GM12878 (cell line): ENCODE data around the gene ATP4B. TPM values are rescaled to one million over a fixed set of nuclear protein-coding genes. Genes with fewer than 3 reads are reported as not detected.

Experiments
- ATAC-seq: fragments of 200-7000 bp; cut with Tn5 transposase; 3 replicates; pipeline ENCODE4 v1.9.1; 2020; ENCODE audit warnings: mild to moderate bottlenecking, moderate library complexity
- BruUV-seq: library from RNA; stranded (reverse); fragments of 400-500 nt; replicated peaks from 2 replicates; lab custom pipeline; 2021; lab: Mats Ljungman, UMichigan
- CTCF ChIA-PET: fragments of 300-600 bp; sonication (Branson Sonifier 250); formaldehyde crosslinking; extraction: SDS; loops from one replicate; lab custom pipeline; 2021; ENCODE audit warnings: inconsistent platforms; lab: Yijun Ruan, JAX
- POLR2A ChIA-PET: fragments of 350-600 bp; formaldehyde crosslinking; extraction: SDS; loops from one replicate; lab custom pipeline; 2021; ENCODE audit warnings: inconsistent platforms; lab: Charles Lee
- RAD21 ChIA-PET: fragments of 300-600 bp; sonication (Branson Sonifier 250); formaldehyde crosslinking; loops from one replicate; lab custom pipeline; 2023; ENCODE audit warnings: antibody characterized with exemption; ENCODE audit not compliant: unreplicated experiment; lab: Charles Lee
- SMC1A ChIA-PET: fragments of 300-600 bp; sonication (Branson Sonifier 250); formaldehyde crosslinking; loops from one replicate; lab custom pipeline; 2023; ENCODE audit not compliant: unreplicated experiment, uncharacterized antibody; lab: Charles Lee
- DNase-seq: peaks from one replicate; pipeline ENCODE4 v3.0.0-alpha.2; 2011; ENCODE audit warnings: low read depth, low spot score
- FAIRE-seq: peaks from 3 replicates; lab custom pipeline; 2011; peaks lifted over from hg19 to GRCh38; lab: Jason Lieb, UNC
- H2AFZ ChIP-seq: 2 replicates; pipeline ENCODE4 v1.6.0; 2011; ENCODE audit warnings: low read depth, low read length, control low read depth; ENCODE audit not compliant: control insufficient read depth
- H3K27ac ChIP-seq: 2 replicates; pipeline ENCODE4 v1.5.1; 2011; ENCODE audit warnings: control low read depth; ENCODE audit not compliant: control insufficient read depth, insufficient read depth
- H3K27me3 ChIP-seq, 2 experiments: replicated peaks in 1 of 2; 2 replicates each; pipeline versions ENCODE4 v1.6.0 to v1.6.1; 2011; ENCODE audit warnings: low read length in 1 of 2; ENCODE audit not compliant: control insufficient read depth in 2 of 2, insufficient read depth in 2 of 2
- H3K36me3 ChIP-seq, 2 experiments: 2 replicates each; pipeline ENCODE4 v1.5.1; 2011; ENCODE audit warnings: low read length in 1 of 2; ENCODE audit not compliant: control insufficient read depth in 2 of 2, insufficient read depth in 2 of 2
- H3K4me1 ChIP-seq: 2 replicates; pipeline ENCODE4 v1.6.1; 2011; ENCODE audit warnings: mild to moderate bottlenecking, low read length, moderate library complexity, mixed read lengths; ENCODE audit not compliant: control insufficient read depth, insufficient read depth
- H3K4me2 ChIP-seq: 2 replicates; pipeline ENCODE4 v1.6.0; 2011; ENCODE audit warnings: control low read depth; ENCODE audit not compliant: control insufficient read depth, insufficient read depth
- H3K4me3 ChIP-seq: fragments of 200-600 bp; sonication (generic); 2 replicates; pipeline ENCODE4 v1.5.1; 2016
- H3K79me2 ChIP-seq: 2 replicates; pipeline ENCODE4 v1.6.0; 2011; ENCODE audit warnings: low read length; ENCODE audit not compliant: control insufficient read depth, insufficient read depth
- H3K9ac ChIP-seq: 2 replicates; pipeline ENCODE4 v1.8.0; 2011; ENCODE audit warnings: low read length, control low read depth, mixed read lengths; ENCODE audit not compliant: control insufficient read depth, insufficient read depth
- H3K9me3 ChIP-seq: replicated peaks from 3 replicates; pipeline ENCODE4 v1.5.1; 2011; ENCODE audit warnings: mild to moderate bottlenecking, low read length; ENCODE audit not compliant: control insufficient read depth, insufficient read depth
- H4K20me1 ChIP-seq: 2 replicates; pipeline ENCODE4 v1.6.0; 2011; ENCODE audit not compliant: control insufficient read depth, insufficient read depth
- GABPA ChIP-seq: IDR thresholded peaks from 2 replicates; pipeline ENCODE4 v1.6.1; 2014; ENCODE audit warnings: antibody characterized with exemption, low read depth, mild to moderate bottlenecking, inconsistent platforms
- KAT2A ChIP-seq: conservative IDR thresholded peaks from 2 replicates; pipeline ENCODE4 v1.6.1; 2011; ENCODE audit warnings: low read depth, low read length; ENCODE audit not compliant: control insufficient read depth
- MXI1 ChIP-seq: fragments of 150-350 bp; IDR thresholded peaks from 2 replicates; pipeline ENCODE4 v1.6.1; 2011; ENCODE audit warnings: low read depth, mild to moderate bottlenecking, inconsistent platforms, low read length, improper control_type of control experiment
- WGBS: methylation state at CpG from one replicate; pipeline ENCODE4 v1.1.6; 2016; ENCODE audit warnings: low lambda C conversion rate; ENCODE audit not compliant: insufficient replicate concordance, insufficient coverage; ENCODE audit errors: missing lambda C conversion rate; 5-methylcytosine and 5-hydroxymethylcytosine counted together
- in situ Hi-C: fragments of 300-500 bp; cut with MboI; formaldehyde crosslinking; loops from 9 replicates; pipeline ENCODE4 v1.14.3; 2018; ENCODE audit warnings: mixed read lengths
- intact Hi-C: fragments of 100-400 bp; cut with micrococcal nuclease; formaldehyde crosslinking; loops from one replicate; pipeline ENCODE4 v1.14.2; 2022; ENCODE audit not compliant: unreplicated experiment
- polyA plus RNA-seq, 11 experiments: library from polyadenylated mRNA; depleted of rRNA in 4 of 11; unstranded in 6 of 11; stranded (reverse) in 5 of 11; fragments of >200 nt; fragmentation: Nextera tagmentation in 4 of 11; fragmentation: Illumina TruSeq in 1 of 11; extraction: Ambion mirVana in 4 of 11; extraction: Trizol in 1 of 11; gene quantifications; 1 replicate in 1 of 11; 2 replicates in 10 of 11; pipeline versions ENCODE4 v1.2.1 to v1.2.3, GENCODE V29; 2011 to 2016; ENCODE audit warnings: inconsistent platforms in 2 of 11, missing spikeins in 2 of 11, low read depth in 1 of 11
- total RNA-seq, 4 experiments: library from RNA; depleted of rRNA in 3 of 4; stranded (reverse); fragments of >200 nt in 3 of 4; fragmentation: Illumina TruSeq in 1 of 4; extraction: Trizol in 1 of 4; gene quantifications; 2 replicates each; pipeline versions ENCODE4 v1.2.1 to v1.2.3, GENCODE V29; 2013 to 2021
- TF ChIP-seq, protein P1 (sequence below): fragments of 450-650 bp; IDR thresholded peaks from 2 replicates; pipeline ENCODE4 v1.6.1; 2018; ENCODE audit warnings: mild to moderate bottlenecking, low read depth, moderate library complexity; ENCODE audit not compliant: partially characterized antibody
- TF ChIP-seq, protein P2 (sequence below): fragments of 150-350 bp; IDR thresholded peaks from 2 replicates; pipeline ENCODE4 v1.6.1; 2016; ENCODE audit warnings: low read depth, low read length

Gene ATP4B
- total and polyA plus RNA-seq, 10 of the 15 experiments (the other 5 are each of a cell fraction or from before 2014, with no cell fraction given): 0.05 to 0.33 (median 0.20) TPM; not detected in 4

DNA sequence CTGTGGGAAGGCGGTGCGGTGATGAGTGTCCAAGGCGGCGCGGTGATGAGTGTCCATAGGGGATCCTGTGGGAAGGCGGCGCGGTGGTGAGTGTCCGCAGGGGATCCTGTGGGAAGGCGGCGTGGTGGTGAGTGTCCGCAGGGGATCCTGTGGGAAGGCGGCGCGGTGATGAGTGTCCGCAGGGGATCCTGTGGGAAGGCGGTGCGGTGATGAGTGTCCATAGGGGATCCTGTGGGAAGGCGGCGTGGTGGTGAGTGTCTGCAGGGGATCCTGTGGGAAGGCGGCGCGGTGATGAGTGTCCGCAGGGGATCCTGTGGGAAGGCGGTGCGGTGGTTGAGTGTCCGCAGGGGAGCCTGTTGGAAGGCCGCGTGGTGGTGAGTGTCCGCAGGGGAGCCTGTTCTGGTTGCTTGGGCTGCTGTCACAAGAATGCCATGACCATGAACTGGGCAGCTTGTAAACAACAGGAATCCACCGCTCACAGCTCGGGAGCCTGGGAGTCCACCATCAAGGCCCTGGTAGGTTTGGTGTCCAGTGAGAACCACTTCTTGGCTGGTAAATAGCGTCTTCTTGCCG lies 52.0 kb downstream of the ATP4B start:
- H3K4me2 ChIP-seq: no peak overlapping the region
- TF ChIP-seq KAT2A (no peak), GABPA (no peak), MXI1 (no peak)
- TF ChIP-seq, protein P1, sequence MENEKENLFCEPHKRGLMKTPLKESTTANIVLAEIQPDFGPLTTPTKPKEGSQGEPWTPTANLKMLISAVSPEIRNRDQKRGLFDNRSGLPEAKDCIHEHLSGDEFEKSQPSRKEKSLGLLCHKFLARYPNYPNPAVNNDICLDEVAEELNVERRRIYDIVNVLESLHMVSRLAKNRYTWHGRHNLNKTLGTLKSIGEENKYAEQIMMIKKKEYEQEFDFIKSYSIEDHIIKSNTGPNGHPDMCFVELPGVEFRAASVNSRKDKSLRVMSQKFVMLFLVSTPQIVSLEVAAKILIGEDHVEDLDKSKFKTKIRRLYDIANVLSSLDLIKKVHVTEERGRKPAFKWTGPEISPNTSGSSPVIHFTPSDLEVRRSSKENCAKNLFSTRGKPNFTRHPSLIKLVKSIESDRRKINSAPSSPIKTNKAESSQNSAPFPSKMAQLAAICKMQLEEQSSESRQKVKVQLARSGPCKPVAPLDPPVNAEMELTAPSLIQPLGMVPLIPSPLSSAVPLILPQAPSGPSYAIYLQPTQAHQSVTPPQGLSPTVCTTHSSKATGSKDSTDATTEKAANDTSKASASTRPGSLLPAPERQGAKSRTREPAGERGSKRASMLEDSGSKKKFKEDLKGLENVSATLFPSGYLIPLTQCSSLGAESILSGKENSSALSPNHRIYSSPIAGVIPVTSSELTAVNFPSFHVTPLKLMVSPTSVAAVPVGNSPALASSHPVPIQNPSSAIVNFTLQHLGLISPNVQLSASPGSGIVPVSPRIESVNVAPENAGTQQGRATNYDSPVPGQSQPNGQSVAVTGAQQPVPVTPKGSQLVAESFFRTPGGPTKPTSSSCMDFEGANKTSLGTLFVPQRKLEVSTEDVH: no peak
- TF ChIP-seq, protein P2, sequence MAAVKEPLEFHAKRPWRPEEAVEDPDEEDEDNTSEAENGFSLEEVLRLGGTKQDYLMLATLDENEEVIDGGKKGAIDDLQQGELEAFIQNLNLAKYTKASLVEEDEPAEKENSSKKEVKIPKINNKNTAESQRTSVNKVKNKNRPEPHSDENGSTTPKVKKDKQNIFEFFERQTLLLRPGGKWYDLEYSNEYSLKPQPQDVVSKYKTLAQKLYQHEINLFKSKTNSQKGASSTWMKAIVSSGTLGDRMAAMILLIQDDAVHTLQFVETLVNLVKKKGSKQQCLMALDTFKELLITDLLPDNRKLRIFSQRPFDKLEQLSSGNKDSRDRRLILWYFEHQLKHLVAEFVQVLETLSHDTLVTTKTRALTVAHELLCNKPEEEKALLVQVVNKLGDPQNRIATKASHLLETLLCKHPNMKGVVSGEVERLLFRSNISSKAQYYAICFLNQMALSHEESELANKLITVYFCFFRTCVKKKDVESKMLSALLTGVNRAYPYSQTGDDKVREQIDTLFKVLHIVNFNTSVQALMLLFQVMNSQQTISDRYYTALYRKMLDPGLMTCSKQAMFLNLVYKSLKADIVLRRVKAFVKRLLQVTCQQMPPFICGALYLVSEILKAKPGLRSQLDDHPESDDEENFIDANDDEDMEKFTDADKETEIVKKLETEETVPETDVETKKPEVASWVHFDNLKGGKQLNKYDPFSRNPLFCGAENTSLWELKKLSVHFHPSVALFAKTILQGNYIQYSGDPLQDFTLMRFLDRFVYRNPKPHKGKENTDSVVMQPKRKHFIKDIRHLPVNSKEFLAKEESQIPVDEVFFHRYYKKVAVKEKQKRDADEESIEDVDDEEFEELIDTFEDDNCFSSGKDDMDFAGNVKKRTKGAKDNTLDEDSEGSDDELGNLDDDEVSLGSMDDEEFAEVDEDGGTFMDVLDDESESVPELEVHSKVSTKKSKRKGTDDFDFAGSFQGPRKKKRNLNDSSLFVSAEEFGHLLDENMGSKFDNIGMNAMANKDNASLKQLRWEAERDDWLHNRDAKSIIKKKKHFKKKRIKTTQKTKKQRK: no peak
- no peak overlapping the region for H3K27ac ChIP-seq
- no peak for FAIRE-seq
- RAD21 ChIA-PET: no interaction called here
- no peaks in the 10 kb centered on the region for H3K9me3 ChIP-seq
- H4K20me1 ChIP-seq: no peaks in the 10 kb centered on the region
- BruUV-seq: no TSS peak
- POLR2A ChIA-PET: no interaction called here
- peaks cover 3% of the 10 kb centered on the region; the same call in 1 of the 2 replicates for H3K4me1 ChIP-seq
- H3K9ac ChIP-seq: no peak overlapping the region
- peaks cover 14 to 15% of the 10 kb centered on the region in 2 experiments; a peak in 3 of 4 replicates for H3K36me3 ChIP-seq
- no peak for DNase-seq
- H3K4me3 ChIP-seq: no peak overlapping the region
- intact Hi-C loops (no loop called here), in situ Hi-C loops (no loop called here)
- no peak overlapping the region for H2AFZ ChIP-seq
- peaks cover 35% of the 10 kb centered on the region for H3K79me2 ChIP-seq
- SMC1A ChIA-PET: no interaction called here
- H3K27me3 ChIP-seq: no peaks in the 10 kb centered on the region
- CTCF ChIA-PET: no interaction called here
- 98% methylated on average over 29 of the region's 34 CpGs for WGBS
- no peak for ATAC-seq
